ENCODE results near the gene FRY. TPM values are rescaled to one million over a fixed set of nuclear protein-coding genes. Genes with fewer than 3 reads are reported as not detected.

Gene FRY
- total and polyA plus RNA-seq, 10 of the 15 experiments (the other 5 are each of a cell fraction or from before 2014, with no cell fraction given): 0.18 to 1.4 (median 0.30) TPM

GRCh38 chr13:32001154-32001768 lies 30.3 kb upstream of the FRY start (continued):
- no peak for TF ChIP-seq HDGF (IDR thresholded peaks at IDR 0.05)

- Histone ChIP-seq H3K4me3 (no peak overlapping the region), H3K27me3 (replicated peaks in 1 of 2; ENCODE audit: control insufficient read depth in 2 of 2, insufficient read depth in 2 of 2, low read length in 1 of 2) (no peaks in the 10 kb centered on the region), H2AFZ (ENCODE audit: control insufficient read depth, low read depth, low read length) (no peak overlapping the region), H3K36me3 (ENCODE audit: control insufficient read depth in 2 of 2, insufficient read depth in 2 of 2, low read length in 1 of 2) (no peaks in the 10 kb centered on the region), H3K27ac (ENCODE audit: control insufficient read depth, insufficient read depth) (no peak overlapping the region), H3K4me1 (ENCODE audit: control insufficient read depth, insufficient read depth, low read length) (no peaks in the 10 kb centered on the region), H3K4me2 (ENCODE audit: control insufficient read depth, insufficient read depth) (no peak overlapping the region), H4K20me1 (ENCODE audit: control insufficient read depth, insufficient read depth) (no peaks in the 10 kb centered on the region), H3K79me2 (ENCODE audit: control insufficient read depth, insufficient read depth, low read length) (no peaks in the 10 kb centered on the region), H3K9ac (ENCODE audit: control insufficient read depth, insufficient read depth, low read length) (no peak overlapping the region), H3K9me3 (replicated peaks; ENCODE audit: control insufficient read depth, insufficient read depth, low read length) (no peaks in the 10 kb centered on the region)
- 95% methylated on average over 1 of the region's 1 CpG for WGBS (ENCODE audit: insufficient coverage, insufficient replicate concordance, low lambda C conversion rate, missing lambda C conversion rate)
- TF ChIP-seq DPF2 (IDR thresholded peaks at IDR 0.05): no peak
- no peak for TF ChIP-seq TCF3 (IDR thresholded peaks at IDR 0.05; ENCODE audit: borderline replicate concordance, insufficient read depth, low read depth, low read length)
- TF ChIP-seq E2F4 (IDR thresholded peaks at IDR 0.05; ENCODE audit: low read depth, low read length): no peak
- TF ChIP-seq SIN3A (IDR thresholded peaks at IDR 0.05; ENCODE audit: low read depth, low read length): no peak
- no peak for TF ChIP-seq ZBED1 (IDR thresholded peaks at IDR 0.05; ENCODE audit: borderline replicate concordance)
- TF ChIP-seq PAX5 (IDR thresholded peaks at IDR 0.05; ENCODE audit: borderline replicate concordance, low read depth, low read length): no peak
- no peak for TF ChIP-seq KLF5 (IDR thresholded peaks at IDR 0.05; ENCODE audit: partially characterized antibody)
- TF ChIP-seq ASH2L (IDR thresholded peaks at IDR 0.05; ENCODE audit: borderline replicate concordance, low read depth): no peak
- TF ChIP-seq SPI1 (IDR thresholded peaks at IDR 0.05; ENCODE audit: borderline replicate concordance, insufficient read depth, low read depth, low read length): no peak
- ChIA-PET RAD21 (ENCODE audit: unreplicated experiment) (interaction anchor here (0.8 to 1.6 kb wide), 4 partner anchors 35 to 124 kb away, joined by 3 to 19 read pairs (median 4); no protein-coding TSS in a partner anchor), POLR2A (interaction anchor here (0.6 kb wide), 1 partner anchor 9 kb away, joined by 3 read pairs; no protein-coding TSS in a partner anchor), SMC1A (ENCODE audit: uncharacterized antibody, unreplicated experiment) (interaction anchor here (0.7 to 1.6 kb wide), 8 partner anchors 15 to 439 kb away, joined by 3 to 13 read pairs (median 4); no protein-coding TSS in a partner anchor), CTCF (interaction anchor here (0.7 to 1.7 kb wide), 14 partner anchors 10 to 579 kb away, joined by 3 to 15 read pairs (median 3); no protein-coding TSS in a partner anchor)
- DNase-seq (ENCODE audit: low read depth, low spot score) (no peak), ATAC-seq (no peak), FAIRE-seq (no peak)
- intact Hi-C loops (cut with micrococcal nuclease; ENCODE audit: unreplicated experiment): loop anchor here (1.0 kb wide), 1 partner anchor 91 kb away; no protein-coding TSS in a partner anchor
- BruUV-seq (replicated peaks): no TSS peak
- in situ Hi-C loops (cut with MboI): no loop called here
Measured at GRCh38 chr13:32001769-32002168, 29.8 kb upstream of the FRY start.
